Endodermal cell (in vitro differentiated cells): Measurements from ENCODE around the gene TMIGD2. TPM values are rescaled to one million over a fixed set of nuclear protein-coding genes. Genes with fewer than 3 reads are reported as not detected.

Source experiments
- DNase-seq: peaks from one replicate; pipeline ENCODE4 v3.0.0-alpha.2; 2017
- H3K27ac ChIP-seq: 2 replicates; pipeline ENCODE4 v1.5.1; 2013; ENCODE audit warnings: mild to moderate bottlenecking, low read depth, low read length, moderate library complexity
- H3K27me3 ChIP-seq: 2 replicates; pipeline ENCODE4 v1.6.1; 2013; ENCODE audit warnings: mild to moderate bottlenecking, low read length, moderate library complexity; ENCODE audit not compliant: insufficient read depth, control insufficient read depth, poor library complexity, severe bottlenecking
- H3K36me3 ChIP-seq: 2 replicates; pipeline ENCODE4 v1.7.0; 2013; ENCODE audit warnings: mild to moderate bottlenecking, low read length, moderate library complexity; ENCODE audit not compliant: control insufficient read depth, insufficient read depth
- H3K4me1 ChIP-seq: one replicate; pipeline ENCODE4 v1.7.0; 2013; ENCODE audit warnings: low read length; ENCODE audit not compliant: control insufficient read depth, insufficient read depth
- H3K4me3 ChIP-seq: 2 replicates; pipeline ENCODE4 v1.5.1; 2013; ENCODE audit warnings: mild to moderate bottlenecking, low read length, moderate library complexity
- H3K9ac ChIP-seq: 2 replicates; pipeline ENCODE4 v1.6.1; 2013; ENCODE audit warnings: mild to moderate bottlenecking, low read length, moderate library complexity; ENCODE audit not compliant: poor library complexity, severe bottlenecking; ENCODE audit errors: extremely low read depth
- H3K9me3 ChIP-seq: 2 replicates; pipeline ENCODE4 v1.6.1; 2013; ENCODE audit warnings: mild to moderate bottlenecking, low read length, moderate library complexity; ENCODE audit not compliant: control insufficient read depth
- H3K27ac Mint-ChIP-seq: 2 replicates; pipeline ENCODE4 v1.8.0; 2020; ENCODE audit warnings: mixed read lengths
- H3K27me3 Mint-ChIP-seq: 2 replicates; pipeline ENCODE4 v1.8.0; 2021; ENCODE audit warnings: mild to moderate bottlenecking, mixed read lengths; ENCODE audit not compliant: insufficient read depth
- H3K36me3 Mint-ChIP-seq: 2 replicates; pipeline ENCODE4 v1.8.0; 2020; ENCODE audit warnings: low read depth, mixed read lengths
- H3K4me1 Mint-ChIP-seq: 2 replicates; pipeline ENCODE4 v1.8.0; 2020; ENCODE audit warnings: mixed read lengths
- H3K4me3 Mint-ChIP-seq: 2 replicates; pipeline ENCODE4 v1.8.0; 2020; ENCODE audit warnings: mild to moderate bottlenecking, moderate library complexity, mixed read lengths
- H3K9me3 Mint-ChIP-seq: 2 replicates; pipeline ENCODE4 v1.8.0; 2020; ENCODE audit warnings: mild to moderate bottlenecking, mixed read lengths
- WGBS, 2 experiments: methylation state at CpG; one replicate each; pipeline versions ENCODE4 v1.1.5 to v1.1.7; 2013; ENCODE audit warnings: missing lambda C conversion rate in 2 of 2, mixed read lengths in 1 of 2; ENCODE audit not compliant: insufficient coverage in 1 of 2, insufficient read length in 1 of 2; 5-methylcytosine and 5-hydroxymethylcytosine counted together
- total RNA-seq, 2 donors: library from RNA; stranded (reverse); fragmentation: NEBNext Ultra II Directional in 1 of 2; extraction: Animal tissue kit (Norgen Biotek cat#: 25700) in 1 of 2; gene quantifications; 2 replicates in 1 of 2; 3 replicates in 1 of 2; pipeline ENCODE4 v1.2.1, GENCODE V29; 2021
- TF ChIP-seq, protein P1 (sequence below): fragments of 200-600 bp; sonication (generic); conservative IDR thresholded peaks from 2 replicates; pipeline ENCODE4 v1.5.0; 2021; ENCODE audit warnings: antibody characterized with exemption, mild to moderate bottlenecking

Gene TMIGD2
- total RNA-seq, 2 donors from 2014 or later, result 0.58 to 0.70 TPM

DNA sequence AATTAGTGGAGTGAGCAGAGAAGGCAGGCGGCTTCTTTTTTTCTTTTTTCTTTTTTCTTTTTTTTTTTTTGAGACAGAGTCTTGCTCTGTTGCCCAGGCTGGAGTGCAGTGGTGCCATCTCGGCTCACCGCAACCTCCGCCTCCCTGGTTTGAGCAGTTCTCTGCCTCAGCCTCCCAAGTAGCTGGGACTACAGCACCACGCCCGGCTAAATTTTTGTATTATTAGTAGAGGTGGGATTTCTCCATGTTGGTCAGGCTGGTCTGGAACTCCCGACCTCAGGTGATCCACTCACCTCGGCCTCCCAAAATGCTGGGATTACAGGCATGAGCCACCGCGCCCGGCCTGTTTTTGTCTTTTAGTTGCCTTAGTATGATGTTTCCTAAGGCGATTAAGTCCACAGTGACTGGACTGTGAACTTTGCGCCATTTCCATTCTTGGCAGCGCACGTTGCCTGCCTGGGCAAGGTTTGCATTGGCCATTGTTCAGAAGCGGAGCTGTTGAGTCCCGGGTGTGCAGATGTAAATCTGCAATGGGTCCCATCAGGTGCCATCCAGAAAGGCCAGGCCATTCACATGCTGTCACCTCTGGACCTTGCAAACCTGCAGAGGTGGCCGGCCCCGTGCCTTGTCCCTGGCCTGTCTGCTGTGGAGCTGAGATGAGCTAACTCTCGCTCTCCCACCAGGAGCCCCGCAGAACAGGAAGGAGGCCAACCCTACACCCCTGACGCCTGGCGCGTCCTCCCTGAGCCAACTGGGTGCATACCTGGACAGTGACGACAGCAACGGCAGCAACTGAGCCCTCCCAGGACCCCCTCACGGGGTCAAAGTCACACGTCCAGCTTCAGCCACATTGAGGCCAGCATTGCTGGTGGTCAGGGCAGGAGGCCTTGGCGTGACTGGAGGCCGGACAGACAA, 34.0 kb downstream of the TMIGD2 start:
- H3K36me3 ChIP-seq, result peaks cover 15% of the 10 kb centered on the region
- H3K27me3 Mint-ChIP-seq, result no peaks in the 10 kb centered on the region
- no peak overlapping the region for H3K27ac ChIP-seq
- H3K4me3 Mint-ChIP-seq, result no peak overlapping the region
- no peak overlapping the region for H3K4me3 ChIP-seq
- H3K9ac ChIP-seq, result no peak overlapping the region
- no peaks in the 10 kb centered on the region for H3K9me3 ChIP-seq
- H3K36me3 Mint-ChIP-seq, result peaks cover 48% of the 10 kb centered on the region
- no peaks in the 10 kb centered on the region for H3K9me3 Mint-ChIP-seq
- no peaks in the 10 kb centered on the region for H3K4me1 ChIP-seq
- TF ChIP-seq, protein P1, sequence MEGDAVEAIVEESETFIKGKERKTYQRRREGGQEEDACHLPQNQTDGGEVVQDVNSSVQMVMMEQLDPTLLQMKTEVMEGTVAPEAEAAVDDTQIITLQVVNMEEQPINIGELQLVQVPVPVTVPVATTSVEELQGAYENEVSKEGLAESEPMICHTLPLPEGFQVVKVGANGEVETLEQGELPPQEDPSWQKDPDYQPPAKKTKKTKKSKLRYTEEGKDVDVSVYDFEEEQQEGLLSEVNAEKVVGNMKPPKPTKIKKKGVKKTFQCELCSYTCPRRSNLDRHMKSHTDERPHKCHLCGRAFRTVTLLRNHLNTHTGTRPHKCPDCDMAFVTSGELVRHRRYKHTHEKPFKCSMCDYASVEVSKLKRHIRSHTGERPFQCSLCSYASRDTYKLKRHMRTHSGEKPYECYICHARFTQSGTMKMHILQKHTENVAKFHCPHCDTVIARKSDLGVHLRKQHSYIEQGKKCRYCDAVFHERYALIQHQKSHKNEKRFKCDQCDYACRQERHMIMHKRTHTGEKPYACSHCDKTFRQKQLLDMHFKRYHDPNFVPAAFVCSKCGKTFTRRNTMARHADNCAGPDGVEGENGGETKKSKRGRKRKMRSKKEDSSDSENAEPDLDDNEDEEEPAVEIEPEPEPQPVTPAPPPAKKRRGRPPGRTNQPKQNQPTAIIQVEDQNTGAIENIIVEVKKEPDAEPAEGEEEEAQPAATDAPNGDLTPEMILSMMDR, result no peak
- no peaks in the 10 kb centered on the region for H3K4me1 Mint-ChIP-seq
- H3K27me3 ChIP-seq, result no peaks in the 10 kb centered on the region
- no peak for DNase-seq
- 94 to 95% methylated on average over 23 to 30 of the region's 30 CpGs for WGBS, 2 experiments
- H3K27ac Mint-ChIP-seq, result no peak overlapping the region

DNA sequence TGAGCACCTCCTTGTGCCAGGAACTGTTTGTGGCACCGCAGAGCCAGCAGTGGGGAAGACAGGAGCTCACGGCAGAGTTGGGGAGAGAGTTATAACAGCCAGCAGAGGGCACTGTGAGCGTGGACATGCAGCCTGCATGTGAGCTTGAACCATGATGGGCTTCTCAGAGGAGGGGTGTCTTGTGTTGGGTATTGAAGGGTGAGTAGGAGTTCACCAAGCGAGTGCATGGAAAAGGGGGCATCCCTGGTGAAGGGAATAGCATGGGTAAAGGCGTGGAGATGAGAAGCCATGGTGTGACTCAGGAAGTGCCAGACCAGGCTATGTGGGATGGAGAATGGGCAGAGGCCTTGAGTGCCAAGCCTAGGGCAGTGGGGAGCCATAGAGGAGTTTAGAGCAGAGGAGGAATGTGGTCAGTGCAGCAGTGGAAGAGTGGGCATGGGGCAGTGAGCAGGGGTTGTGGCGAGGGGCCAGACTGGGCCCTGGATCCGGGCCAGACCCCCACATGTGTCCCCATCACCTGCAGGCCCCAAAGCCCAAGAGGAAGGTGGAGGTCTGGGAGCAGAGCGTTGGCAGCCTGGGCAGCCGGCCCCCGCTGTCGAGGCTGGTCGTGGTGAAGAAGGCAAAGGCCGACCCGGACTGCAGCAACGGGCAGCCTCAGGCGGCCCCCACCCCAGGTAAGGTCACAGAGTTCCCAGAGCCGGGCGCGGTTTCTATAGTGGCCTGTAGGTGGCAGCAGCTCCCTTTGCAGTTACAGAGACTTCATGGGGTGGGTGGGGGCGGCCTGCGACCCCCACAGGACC, 34.9 kb downstream of the TMIGD2 start:
- Mint-ChIP-seq H3K4me3 (no peak overlapping the region), H3K36me3 (peaks cover 50% of the 10 kb centered on the region), H3K27me3 (no peaks in the 10 kb centered on the region), H3K9me3 (no peaks in the 10 kb centered on the region), H3K27ac (no peak overlapping the region), H3K4me1 (no peaks in the 10 kb centered on the region)
- TF ChIP-seq, protein P1, result peak; percentile 85
- H3K4me3 ChIP-seq, result no peak overlapping the region
- no peak overlapping the region for H3K27ac ChIP-seq
- peak; percentile 93 for DNase-seq
- no peaks in the 10 kb centered on the region for H3K9me3 ChIP-seq
- 41% methylated on average over 11 to 21 of the region's 21 CpGs for WGBS, 2 experiments
- peaks cover 16% of the 10 kb centered on the region for H3K36me3 ChIP-seq
- H3K27me3 ChIP-seq, result no peaks in the 10 kb centered on the region
- H3K4me1 ChIP-seq, result no peaks in the 10 kb centered on the region
- H3K9ac ChIP-seq, result no peak overlapping the region

DNA sequence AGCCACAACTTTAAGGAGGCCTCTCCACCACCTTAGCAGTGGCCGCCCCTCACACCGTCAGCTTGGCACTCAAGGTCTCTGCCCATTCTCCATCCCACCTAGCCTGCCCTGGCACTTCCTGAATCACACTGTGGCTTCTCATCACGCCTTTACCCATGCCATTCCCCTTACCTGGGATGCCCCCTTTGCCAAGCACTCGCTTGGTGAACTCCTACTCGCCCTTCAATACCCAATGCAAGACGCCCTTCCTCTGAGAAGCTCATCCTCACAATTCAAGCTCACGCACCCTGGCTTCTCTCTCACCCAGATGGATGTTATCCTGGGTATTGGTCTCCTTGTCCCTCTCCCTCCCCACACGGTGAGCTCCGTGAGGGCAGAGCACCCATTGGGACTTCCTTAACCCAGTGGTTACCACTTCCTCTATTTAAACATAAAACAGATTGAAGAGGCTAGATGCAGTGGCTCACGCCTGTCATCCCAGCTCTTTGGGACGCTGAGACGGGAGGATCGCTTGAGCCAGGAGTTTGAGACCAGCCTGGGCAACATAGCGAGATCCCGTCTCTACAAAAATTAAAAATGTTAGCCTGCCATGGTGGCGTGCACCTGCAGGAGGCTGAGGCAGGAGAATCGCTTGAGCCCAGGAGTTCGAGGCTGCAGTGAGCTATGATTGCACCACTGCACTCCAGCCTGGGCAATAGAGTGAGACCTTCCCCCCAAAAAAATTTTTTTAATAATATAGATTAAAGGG, 35.8 kb downstream of the TMIGD2 start:
- H3K9ac ChIP-seq, result no peak overlapping the region
- 91 to 93% methylated on average over 9 to 17 of the region's 18 CpGs for WGBS, 2 experiments
- Mint-ChIP-seq H3K36me3 (peaks cover 46% of the 10 kb centered on the region), H3K27ac (no peak overlapping the region), H3K27me3 (no peaks in the 10 kb centered on the region), H3K4me1 (no peaks in the 10 kb centered on the region), H3K9me3 (no peaks in the 10 kb centered on the region), H3K4me3 (no peak overlapping the region)
- H3K9me3 ChIP-seq, result no peaks in the 10 kb centered on the region
- TF ChIP-seq, protein P1, result no peak
- H3K27me3 ChIP-seq, result no peaks in the 10 kb centered on the region
- peaks cover 16% of the 10 kb centered on the region for H3K36me3 ChIP-seq
- H3K4me3 ChIP-seq, result no peak overlapping the region
- H3K4me1 ChIP-seq, result no peaks in the 10 kb centered on the region
- H3K27ac ChIP-seq, result no peak overlapping the region
- no peak for DNase-seq
